H7 (cell line): ENCODE results near the gene COL2A1. TPM values are rescaled to one million over a fixed set of nuclear protein-coding genes. Genes with fewer than 3 reads are reported as not detected.
A peak's percentile ranks its signal among the peaks of the same experiment; 100 is the strongest.

Experiments used
- DNase-seq: peaks from one replicate; pipeline ENCODE4 v3.0.0; 2012
- H3K27me3 ChIP-seq: 2 replicates; pipeline ENCODE4 v1.6.0; 2011; ENCODE audit warnings: mild to moderate bottlenecking, low read length; ENCODE audit not compliant: control insufficient read depth, insufficient read depth
- H3K36me3 ChIP-seq: replicated peaks from 2 replicates; pipeline ENCODE4 v1.5.1; 2011; ENCODE audit warnings: low read length; ENCODE audit not compliant: control insufficient read depth, insufficient read depth
- H3K4me3 ChIP-seq: 2 replicates; pipeline ENCODE4 v1.5.1; 2011; ENCODE audit warnings: low read depth, mild to moderate bottlenecking, control low read depth, low read length, moderate library complexity; ENCODE audit not compliant: insufficient read depth
- total RNA-seq: library from RNA; depleted of rRNA; stranded (reverse); fragments of >200 nt; shearing (Covaris generic); gene quantifications from 2 replicates; pipeline ENCODE4 v1.2.3, GENCODE V29; 2014; rRNA removed

The COL2A1 gene
- 2.0 and 4.6 TPM in 2 replicates for total RNA-seq

- peaks cover 98% of the 10 kb centered on the region for H3K27me3 ChIP-seq
- no peaks in the 10 kb centered on the region for H3K36me3 ChIP-seq
- peak; percentile 91 for DNase-seq
- peak within 1 kb of the TSS; percentile 40 for H3K4me3 ChIP-seq
These were observed at the start of gene COL2A1 for GRCh38 chr12:48004053-48004941. Gene COL2A1, minus strand, starts transcription at chr12:48004476. Its CDS starts 155 bp downstream, at chr12:48004321.

GRCh38 chr12:48053883-48054282, 49.6 kb upstream of the COL2A1 start:
- no peaks in the 10 kb centered on the region for H3K27me3 ChIP-seq
- H3K36me3 ChIP-seq = no peaks in the 10 kb centered on the region
- no peak for DNase-seq
- H3K4me3 ChIP-seq = no peak overlapping the region

DNA sequence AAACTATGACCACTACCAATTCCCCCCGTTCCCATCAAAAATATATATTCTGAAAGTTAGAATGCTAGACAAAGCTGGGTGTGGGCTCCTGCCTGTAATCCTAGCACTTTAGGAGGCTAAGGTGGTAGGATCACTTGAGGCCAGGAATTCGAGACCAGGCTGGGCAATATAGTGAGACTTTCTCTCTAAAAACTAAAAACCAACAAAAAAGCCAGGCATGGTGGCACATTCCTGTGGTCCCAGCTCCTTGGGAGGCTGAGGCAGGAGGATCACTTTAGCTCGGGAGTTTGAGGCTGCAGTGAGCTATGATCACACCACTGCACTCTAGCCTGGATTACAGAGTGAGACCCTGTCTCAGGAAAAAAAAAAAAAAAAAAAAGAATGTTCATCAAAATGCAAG, 48.8 kb upstream of the COL2A1 start:
- no peak for DNase-seq
- no peaks in the 10 kb centered on the region for H3K36me3 ChIP-seq
- no peak overlapping the region for H3K4me3 ChIP-seq
- H3K27me3 ChIP-seq = no peaks in the 10 kb centered on the region

- no peaks in the 10 kb centered on the region for H3K27me3 ChIP-seq
- H3K4me3 ChIP-seq = no peak overlapping the region
- no peak for DNase-seq
These were observed 47.4 kb upstream of the COL2A1 start for GRCh38 chr12:48051681-48052080.

GRCh38 chr12:48050174-48050573, 45.9 kb upstream of the COL2A1 start:
- DNase-seq = no peak
- H3K4me3 ChIP-seq = no peak overlapping the region
- peaks cover 5% of the 10 kb centered on the region for H3K36me3 ChIP-seq
- H3K27me3 ChIP-seq = no peaks in the 10 kb centered on the region

More at GRCh38 chr12:48051681-48052080, 47.4 kb upstream of the COL2A1 start:
- H3K36me3 ChIP-seq = peaks cover 1% of the 10 kb centered on the region; the same call in 1 of the 2 replicates

DNA sequence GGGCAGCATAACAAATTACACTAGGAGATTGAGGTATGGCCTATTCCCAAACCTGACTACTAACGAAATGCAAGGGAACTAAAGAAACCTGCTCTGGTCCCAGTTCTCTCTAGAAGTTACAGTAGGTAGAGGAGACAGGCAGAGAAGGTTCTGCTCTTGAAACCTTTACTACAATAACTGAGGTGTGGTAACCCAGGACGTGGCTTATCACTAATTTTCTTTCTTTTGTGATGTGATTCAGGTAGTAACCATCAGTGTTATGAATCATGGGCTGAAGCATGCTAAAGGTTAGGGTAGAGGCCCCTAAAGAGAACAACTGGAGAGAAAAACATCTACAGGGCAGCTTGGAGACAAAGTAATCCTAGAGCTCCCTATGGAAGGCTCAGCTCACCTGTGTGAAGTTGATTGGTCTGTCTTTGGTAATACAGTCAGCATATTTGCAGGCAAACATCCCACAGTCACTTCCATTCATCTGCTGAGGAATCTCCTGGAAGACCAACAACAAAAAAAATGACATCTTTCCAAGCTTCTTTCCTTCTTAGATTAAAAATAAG, 41.8 kb upstream of the COL2A1 start:
- no peak for DNase-seq
- Histone ChIP-seq H3K27me3 (no peaks in the 10 kb centered on the region), H3K36me3 (peaks cover 8% of the 10 kb centered on the region), H3K4me3 (no peak overlapping the region)

DNA sequence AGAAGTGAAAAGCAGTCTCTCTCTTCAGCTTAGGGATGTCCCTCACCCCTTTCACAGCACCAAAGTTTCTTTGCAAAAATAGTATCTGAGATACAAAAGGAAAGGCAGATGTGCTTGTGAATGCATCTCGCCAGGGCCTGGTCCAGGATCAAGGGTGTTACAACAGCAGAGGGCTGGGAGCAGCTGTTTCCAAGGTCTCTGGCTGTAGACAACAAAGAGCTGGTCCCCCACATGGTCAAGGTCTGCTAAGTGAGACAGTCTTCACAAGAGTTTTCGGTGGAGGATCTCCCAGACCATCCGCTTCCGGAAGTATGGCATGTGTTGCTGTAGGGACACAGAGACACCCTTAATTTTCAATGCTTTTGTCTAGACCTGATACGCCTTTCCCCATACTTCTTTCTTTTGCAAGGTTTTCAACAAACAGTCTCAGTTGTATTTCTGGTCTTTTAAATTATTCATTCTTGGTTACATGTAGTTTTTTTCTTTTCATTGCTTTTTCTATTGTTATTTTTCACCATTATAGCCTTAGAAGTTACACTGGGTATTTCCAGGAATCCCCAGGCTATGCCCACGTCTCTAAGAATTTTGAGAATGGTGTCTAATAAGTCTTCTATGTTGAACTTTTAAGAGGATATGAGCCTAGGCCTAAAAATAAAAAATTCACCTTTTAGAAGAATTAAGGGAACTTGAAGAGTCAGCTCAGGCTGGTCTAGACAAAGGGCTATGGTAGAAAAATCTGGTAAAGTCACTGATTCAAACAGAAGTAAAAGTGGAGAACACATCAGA, 41.0 kb upstream of the COL2A1 start:
- peaks cover 8% of the 10 kb centered on the region for H3K36me3 ChIP-seq

DNA sequence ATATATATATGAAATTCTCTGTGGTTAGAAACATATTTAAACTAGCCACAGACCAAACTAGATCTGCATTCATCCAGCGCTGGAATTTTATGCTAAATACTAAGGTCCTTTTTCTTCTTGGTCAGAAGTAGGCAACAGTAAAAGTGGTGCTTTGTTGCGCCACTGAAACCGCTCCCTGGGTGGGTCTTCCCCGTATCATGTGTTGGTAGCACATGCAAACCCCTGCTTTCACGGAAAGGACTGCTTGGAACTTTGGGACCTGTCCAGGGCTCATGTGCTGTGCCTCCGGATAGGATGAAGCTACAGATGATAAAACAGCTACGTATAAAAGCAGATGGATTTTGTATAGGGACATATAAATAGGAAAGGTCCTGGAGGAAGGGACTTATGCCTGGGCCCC, 40.1 kb upstream of the COL2A1 start:
- no peaks in the 10 kb centered on the region for H3K27me3 ChIP-seq
- no peak overlapping the region for H3K4me3 ChIP-seq
- DNase-seq = no peak
- peaks cover 8% of the 10 kb centered on the region for H3K36me3 ChIP-seq

More for the DNA sequence above, 41.0 kb upstream of the COL2A1 start:
- DNase-seq = no peak
- Histone ChIP-seq H3K27me3 (no peaks in the 10 kb centered on the region), H3K4me3 (no peak overlapping the region)

DNA sequence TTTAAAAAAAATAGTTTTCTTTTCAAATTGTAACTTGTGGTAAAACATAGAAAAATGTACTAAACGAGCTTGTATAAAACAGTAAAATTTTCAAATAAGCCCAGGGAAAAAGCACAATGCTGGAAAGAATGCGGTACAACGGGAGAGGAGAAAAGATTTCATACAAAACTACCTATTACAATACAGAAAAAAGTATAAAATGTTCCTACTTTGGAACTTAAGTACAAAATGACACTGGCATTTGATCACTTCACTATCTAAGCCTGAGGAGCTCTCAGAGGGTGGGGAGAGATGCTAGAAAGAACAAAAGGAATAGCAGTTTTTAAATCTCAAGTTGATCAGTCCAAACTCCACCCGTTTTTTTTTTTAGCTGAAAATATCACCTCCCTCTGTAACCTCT, 39.5 kb upstream of the COL2A1 start:
- no peak for DNase-seq
- Histone ChIP-seq H3K36me3 (peaks cover 8% of the 10 kb centered on the region), H3K27me3 (no peaks in the 10 kb centered on the region), H3K4me3 (no peak overlapping the region)

DNA sequence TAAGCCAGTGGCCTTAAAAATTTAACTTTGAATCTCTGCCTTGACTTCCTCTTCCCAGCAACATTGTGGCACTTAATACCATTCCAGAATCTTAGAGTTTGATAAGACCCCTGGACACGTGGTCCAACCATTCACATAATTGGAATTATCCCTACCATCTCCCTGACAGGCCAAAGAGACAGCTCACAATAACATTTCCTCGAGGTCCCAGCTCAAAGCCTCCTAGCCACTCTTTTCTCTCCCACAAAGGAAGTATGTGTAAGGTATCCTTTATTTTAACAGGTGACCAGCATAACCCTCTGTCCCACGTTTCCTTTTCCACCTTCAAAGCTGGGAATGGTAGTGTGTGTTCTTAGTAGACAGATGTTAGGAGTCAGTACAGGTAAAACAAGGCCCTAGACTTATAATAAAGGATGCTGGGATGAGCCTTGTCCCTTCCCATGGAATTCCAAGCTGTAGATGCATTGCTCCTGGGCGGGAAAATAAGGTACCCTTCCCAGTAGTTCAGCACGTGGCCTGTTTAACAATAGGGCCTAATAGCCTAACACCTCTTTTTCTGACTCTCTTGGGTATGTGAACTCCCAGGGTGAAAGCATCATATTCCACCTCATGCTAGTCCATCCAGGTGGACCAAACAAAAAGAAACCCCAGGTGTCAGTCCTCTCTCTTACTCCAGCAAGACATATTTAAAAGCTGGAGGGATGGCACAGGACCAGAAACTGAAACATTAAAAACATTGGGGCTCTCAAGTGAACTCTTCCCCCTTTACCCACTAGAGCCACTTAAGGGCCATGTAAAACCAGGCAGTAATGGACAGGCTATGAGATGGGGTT, 37.5 kb upstream of the COL2A1 start:
- DNase-seq = no peak
- Histone ChIP-seq H3K4me3 (no peak overlapping the region), H3K36me3 (peaks cover 7% of the 10 kb centered on the region), H3K27me3 (peaks cover 7% of the 10 kb centered on the region; the same call in 1 of the 2 replicates)

GRCh38 chr12:48040354-48040753, 36.1 kb upstream of the COL2A1 start:
- no peak for DNase-seq
- Histone ChIP-seq H3K36me3 (peaks cover 3% of the 10 kb centered on the region), H3K4me3 (no peak overlapping the region), H3K27me3 (peaks cover 17% of the 10 kb centered on the region)

DNA sequence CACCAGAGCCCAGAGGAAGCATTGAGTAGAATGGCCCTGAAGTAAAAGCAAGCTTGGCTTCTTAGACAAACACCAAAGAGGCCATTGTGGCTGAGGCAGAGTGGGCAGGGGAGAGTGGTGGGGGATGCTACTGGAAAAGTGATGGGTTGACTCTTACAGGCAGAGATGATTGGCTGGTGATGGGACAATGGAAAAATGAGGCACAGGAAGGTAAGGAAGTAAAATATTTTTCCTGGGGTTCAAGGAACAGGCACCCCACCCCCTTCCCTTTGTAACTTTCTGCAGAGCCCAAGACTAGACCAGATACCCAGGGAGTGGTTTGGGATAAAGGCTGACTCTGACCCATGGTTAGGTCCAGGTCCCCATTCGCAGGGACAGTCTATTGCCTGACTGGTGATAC, 34.9 kb upstream of the COL2A1 start:
- Histone ChIP-seq H3K27me3 (peaks cover 23% of the 10 kb centered on the region), H3K4me3 (no peak overlapping the region), H3K36me3 (no peaks in the 10 kb centered on the region; the same call in 1 of the 2 replicates)
- DNase-seq = no peak

DNA sequence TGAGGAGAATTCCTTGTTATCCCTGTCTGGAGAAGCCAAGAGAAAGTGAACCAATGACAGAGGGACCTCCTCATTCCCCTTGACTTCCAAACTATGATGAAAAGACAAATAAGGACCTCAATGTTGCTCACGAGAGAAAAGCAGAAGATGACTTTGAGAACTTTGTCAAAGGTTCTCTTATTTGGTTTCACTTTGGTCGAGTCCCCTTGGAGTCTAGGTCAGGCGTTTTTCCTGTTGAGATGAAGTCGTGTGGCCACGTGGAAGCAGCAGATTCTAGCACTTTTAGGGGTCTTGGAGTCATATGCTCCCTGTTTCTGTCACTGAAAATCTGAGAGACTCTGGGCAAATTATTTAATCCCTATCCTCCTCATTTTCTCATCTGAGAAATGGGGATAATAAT, 33.8 kb upstream of the COL2A1 start:
- no peak overlapping the region for H3K4me3 ChIP-seq
- H3K27me3 ChIP-seq = peaks cover 34% of the 10 kb centered on the region
- H3K36me3 ChIP-seq = no peaks in the 10 kb centered on the region
- DNase-seq = no peak
